ENCODE measurements around the gene PRODH2.

The PRODH2 gene, protein sequence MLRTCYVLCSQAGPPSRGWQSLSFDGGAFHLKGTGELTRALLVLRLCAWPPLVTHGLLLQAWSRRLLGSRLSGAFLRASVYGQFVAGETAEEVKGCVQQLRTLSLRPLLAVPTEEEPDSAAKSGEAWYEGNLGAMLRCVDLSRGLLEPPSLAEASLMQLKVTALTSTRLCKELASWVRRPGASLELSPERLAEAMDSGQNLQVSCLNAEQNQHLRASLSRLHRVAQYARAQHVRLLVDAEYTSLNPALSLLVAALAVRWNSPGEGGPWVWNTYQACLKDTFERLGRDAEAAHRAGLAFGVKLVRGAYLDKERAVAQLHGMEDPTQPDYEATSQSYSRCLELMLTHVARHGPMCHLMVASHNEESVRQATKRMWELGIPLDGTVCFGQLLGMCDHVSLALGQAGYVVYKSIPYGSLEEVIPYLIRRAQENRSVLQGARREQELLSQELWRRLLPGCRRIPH

DNA sequence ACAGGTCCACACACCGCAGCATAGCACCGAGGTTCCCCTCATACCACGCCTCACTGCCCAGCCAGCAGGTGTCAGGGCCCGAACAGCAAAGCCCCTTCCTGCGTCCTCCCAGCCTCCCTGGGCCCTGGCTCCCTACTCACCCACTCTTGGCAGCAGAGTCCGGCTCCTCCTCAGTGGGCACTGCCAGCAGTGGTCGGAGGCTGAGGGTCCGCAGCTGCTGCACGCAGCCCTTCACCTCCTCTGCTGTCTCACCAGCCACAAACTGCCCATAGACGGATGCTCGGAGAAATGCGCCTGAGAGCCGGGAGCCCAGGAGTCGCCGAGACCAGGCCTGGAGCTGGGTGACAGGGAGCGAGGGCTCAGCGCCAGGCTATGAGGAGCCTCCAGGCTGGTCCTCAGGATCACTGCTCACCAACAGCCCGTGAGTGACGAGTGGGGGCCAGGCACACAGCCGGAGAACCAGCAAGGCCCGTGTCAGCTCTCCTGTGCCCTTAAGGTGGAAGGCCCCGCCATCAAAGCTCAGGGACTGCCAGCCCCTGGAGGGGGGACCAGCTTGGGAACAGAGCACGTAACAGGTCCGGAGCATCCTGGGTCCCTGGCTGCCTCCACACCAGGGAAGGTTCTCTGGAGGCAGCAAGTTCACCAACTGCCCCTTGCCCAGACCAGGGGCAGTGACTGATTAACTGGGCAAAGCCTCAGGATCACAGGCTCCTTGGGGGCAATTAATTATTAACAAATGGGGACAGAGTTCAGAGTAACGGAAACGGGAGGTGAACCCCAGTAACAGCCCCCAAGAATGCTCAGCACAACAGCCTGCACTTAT, at the start of gene PRODH2:
Gene PRODH2 (minus strand): TSS at position 626 of the 823 bp plus-strand sequence. CDS start 40 bp downstream, at position 586.
- no peak for DNase-seq

DNA sequence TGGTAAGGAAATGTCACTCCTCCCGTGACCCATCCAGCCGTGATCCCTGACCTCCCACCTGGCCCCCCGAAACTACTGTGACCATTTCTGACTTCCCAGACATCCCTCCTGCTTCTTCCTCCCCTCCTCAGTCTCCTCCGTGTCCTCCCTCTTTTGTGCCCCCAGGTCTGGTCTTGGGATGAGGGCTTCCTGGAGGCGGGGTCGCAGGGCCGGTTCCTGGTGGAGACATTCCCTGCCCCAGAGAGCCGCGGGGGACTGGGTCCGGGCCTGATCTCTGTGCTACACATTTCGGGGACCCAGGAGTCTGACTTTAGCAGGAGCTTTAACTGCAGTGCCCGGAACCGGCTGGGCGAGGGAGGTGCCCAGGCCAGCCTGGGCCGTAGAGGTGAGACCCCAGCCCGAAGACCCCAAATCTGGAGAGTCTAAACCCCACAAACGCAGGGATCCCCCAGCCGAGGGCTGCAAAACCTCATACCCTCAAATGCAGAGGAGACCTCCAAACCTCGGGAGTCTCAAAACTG, 49.1 kb upstream of the PRODH2 start:
- no peak for DNase-seq

DNA sequence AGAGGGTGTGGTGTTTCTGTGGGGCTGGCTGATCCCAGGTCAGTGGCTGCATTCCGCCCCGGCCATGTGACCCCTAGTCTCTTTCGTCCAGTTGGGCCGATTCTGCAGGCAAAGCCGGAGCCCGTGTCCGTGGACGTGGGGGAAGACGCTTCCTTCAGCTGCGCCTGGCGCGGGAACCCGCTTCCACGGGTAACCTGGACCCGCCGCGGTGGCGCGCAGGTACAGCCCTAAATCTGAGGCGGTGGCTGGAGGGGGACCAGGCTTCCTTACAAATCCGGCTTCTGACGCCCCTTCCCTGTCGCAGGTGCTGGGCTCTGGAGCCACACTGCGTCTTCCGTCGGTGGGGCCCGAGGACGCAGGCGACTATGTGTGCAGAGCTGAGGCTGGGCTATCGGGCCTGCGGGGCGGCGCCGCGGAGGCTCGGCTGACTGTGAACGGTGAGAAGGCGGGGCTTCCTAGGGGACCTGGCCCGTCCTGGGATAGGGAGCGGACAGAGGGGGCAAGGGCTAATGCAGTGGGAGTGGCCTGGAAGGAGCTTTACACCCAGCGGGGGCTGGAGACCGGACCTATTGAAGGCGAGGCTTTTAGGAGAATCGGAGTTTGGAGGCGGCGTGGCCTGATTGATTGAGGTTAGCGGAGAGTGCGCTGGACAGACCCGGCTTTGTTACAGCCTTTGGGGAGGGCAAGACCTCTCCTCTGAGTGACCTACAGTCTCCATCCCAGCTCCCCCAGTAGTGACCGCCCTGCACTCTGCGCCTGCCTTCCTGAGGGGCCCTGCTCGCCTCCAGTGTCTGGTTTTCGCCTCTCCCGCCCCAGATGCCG, 48.4 kb upstream of the PRODH2 start:
- no peak for DNase-seq

DNA sequence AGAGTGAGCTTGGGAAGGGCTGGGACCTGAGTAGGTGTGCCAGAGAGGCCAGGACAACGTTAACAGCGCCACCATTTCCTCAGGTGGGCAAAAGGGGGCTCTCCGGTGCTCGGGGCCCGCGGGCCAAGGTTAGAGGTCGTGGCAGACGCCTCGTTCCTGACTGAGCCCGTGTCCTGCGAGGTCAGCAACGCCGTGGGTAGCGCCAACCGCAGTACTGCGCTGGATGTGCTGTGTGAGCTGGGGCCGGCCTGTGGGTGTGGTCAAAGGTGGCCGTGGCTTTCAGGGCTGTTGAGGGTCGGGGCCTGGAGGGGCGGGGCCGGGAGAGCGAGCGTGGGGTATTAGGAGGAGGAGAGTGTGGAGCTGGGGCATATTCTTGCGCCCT, 47.8 kb upstream of the PRODH2 start:
- DNase-seq: no peak

DNA sequence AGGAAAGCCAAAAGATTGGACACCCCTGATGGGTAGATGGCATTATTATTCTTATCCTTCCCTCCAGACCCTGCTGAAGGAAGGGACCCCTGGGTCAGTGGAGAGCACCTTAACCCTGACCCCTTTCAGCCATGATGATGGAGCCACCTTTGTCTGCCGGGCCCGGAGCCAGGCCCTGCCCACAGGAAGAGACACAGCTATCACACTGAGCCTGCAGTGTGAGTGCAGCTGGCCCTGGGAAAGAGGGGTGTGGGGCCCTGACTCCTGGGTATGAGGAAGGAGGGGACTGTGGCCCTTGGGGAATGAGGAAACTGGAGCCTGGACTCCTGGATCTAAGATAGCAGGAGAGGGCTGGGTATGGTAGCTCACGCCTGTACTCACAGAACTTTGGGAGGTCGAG, 46.8 kb upstream of the PRODH2 start:
- no peak for DNase-seq

DNA sequence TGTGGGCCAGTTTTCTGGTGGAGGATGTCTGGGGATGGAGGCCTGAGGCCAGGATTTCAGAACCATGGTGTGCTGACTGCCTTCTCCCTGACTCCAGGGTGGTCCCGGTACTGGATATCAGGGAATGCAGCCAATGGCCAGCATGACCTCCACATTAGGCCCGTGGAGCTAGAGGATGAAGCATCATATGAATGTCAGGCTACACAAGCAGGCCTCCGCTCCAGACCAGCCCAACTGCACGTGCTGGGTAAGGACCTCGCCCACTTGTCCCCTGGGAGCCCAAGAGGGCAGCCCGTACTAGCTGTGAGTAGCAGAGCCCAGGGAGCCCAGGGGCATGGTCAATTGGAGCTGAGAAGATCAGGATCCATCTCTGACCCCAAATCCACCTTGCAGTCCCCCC, 45.7 kb upstream of the PRODH2 start:
- DNase-seq: no peak

DNA sequence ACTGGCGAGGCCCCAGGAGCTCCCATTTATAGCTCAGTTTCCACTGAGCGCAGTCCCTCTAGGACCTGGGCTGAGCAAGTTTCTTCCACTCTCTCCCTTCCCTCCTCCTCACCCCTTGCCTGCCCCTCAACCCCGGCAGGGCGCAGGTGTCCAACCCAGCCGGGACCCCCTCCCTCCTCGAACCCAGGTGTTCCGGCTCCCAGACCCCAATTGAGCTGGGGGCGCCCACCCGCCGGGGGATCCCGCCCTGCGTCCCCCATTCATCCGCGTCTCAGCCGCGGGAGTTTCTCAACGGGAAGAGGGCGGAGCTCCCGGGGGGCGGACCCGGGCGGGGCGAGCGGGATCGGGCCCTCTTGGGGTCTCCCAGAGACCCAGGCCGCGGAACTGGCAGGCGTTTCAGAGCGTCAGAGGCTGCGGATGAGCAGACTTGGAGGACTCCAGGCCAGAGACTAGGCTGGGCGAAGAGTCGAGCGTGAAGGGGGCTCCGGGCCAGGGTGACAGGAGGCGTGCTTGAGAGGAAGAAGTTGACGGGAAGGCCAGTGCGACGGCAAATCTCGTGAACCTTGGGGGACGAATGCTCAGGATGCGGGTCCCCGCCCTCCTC, 44.0 kb upstream of the PRODH2 start, which contains the start of gene KIRREL2:
Gene KIRREL2 (plus strand): TSS at position 366 of the 604 bp plus-strand sequence. CDS start 209 bp downstream, at position 575.
- peak in 1 of 2 donors; percentile 14 for DNase-seq

DNA sequence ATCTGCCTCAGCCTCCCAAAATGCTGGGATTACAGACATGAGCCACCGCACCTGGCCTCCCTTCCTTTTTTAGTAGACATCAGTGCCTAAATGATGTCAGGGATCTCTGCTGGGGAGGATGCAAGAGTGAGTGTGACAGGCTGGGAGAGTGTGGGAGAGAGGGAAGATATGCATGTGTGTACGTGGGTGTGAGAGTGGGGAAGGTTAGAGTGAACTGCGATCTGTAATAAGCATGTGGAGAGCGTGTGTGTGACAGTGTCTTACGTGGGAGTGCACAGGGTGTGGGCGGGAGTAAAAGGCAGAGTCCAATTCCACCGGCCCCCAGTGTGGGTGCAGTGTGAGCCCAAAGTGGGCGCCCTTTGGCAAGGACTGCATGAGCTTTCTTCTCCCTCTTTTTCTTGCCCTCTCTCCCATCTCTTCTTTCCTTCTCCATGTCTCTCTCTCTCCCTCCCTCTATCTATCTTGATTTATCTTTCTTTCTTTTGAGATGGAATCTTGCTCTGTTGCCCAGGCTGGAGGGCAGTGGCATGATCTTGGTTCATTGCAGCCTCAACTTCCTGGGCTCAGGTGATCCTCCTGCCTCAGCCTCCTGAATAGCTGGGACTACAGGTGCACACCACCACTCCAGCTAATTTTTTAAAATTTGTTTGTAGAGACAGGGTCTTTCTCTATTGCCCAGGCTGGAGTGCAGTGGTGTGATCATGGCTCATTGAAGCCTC, 40.6 kb upstream of the PRODH2 start:
- no peak for DNase-seq

DNA sequence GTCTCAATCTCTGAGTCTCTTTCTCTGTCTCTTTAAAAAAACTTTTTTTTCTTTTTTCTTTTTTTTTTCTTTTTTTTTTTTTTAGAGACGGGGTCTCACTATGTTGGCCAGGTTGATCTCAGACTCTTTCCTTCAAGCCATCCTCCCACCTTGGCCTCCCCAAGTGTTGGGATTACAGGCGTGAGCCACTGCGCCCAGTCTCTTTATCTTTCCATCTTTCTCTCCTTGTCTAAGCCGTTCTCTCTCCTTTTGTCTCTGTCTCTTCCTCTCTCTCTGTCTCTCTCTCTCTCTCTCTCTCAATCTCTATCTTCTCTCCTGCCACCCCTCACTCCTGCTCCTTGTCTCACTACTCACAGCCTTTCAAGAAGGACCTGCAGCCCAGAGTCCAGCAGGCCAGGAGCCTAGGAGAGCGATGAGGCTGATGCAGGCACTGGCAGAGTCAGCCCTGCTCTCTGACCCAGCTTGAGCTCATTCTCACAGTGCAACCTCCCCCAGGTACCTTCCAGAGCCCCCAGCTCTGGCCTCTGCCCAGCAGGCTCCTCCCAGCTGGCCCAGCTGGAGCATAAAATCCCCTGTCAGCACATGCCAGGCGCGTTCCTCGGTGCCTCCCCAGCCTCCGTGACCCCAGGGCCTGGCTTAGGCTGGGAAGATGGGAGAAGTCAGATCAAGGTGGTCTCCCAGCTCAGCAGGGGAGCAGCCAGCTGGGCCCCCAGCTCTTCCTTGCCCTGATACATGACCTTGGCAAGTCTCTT, 39.6 kb upstream of the PRODH2 start, which contains the start of gene NPHS1:
Gene NPHS1 (minus strand): TSS at position 476 of the 752 bp plus-strand sequence. CDS start 667 bp downstream, outside the sequence.
- DNase-seq: no peak

DNA sequence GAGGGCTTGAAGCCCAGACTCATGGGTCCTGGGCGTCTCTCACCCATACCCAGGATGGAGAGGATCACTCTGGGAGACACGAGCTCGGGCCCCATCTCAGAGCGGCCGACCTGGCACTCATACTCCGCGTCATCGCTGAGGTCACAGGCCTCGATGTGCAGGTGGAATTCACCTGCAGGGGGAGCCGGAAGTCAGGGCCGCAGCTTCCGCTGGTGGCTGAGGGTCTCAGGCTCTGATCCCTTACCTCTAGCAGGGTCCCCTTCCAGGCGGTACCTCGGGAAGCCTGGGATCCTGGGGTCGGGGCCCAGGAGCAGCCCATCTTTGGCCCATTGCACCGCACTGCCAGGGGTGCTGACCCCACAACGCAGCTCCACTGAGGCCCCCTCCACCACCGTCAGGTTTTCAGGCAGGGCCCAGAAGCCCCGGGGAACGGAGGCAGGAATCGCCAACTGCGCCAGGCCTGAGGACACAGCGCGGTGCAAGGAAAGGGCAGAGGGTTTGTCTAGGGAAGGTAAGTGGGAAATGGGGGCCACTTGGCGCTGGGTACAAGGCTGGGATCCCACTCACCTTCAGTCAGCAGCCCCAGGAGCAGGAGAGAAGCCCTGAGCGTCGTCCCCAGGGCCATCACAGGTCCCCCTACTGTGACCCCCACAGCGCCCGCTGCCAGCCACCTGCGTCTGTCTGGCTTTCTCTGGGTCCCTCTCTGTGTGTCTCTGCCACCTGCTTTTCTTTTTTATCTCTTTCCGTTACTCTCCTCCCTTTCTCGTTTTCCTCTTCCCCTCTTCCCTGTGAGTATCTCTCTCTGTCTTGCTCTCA, 38.8 kb upstream of the PRODH2 start:
- peak; percentile 10 to 23 for DNase-seq

DNA sequence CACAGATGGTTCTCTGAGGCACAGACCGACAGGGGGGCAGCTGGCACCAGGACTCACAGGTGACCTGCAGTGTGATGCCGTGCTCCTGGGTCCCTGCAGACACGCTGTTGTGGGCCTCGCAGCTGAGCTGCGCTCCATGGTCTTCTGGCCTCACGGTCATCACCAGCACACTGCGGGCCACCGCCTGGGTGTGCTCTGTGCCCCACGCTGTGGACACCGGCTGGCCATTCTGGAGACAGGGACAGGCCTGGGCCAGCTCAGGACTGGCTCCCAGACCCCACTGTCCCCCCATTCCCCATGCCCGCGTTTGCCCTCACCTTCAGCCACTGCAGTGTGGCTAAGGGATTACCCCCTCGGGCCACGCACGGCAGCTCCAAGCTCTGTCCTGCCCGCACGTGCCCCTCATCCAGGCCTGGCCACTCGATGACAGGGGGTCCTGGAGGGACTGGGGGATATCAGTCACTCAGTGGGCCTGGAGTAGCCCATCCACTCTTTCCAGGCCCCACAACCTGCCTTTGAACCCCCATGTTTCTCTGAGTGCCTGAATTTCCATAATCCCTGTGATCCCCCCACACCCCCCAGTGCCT, 36.4 kb upstream of the PRODH2 start:
- DNase-seq: no peak

DNA sequence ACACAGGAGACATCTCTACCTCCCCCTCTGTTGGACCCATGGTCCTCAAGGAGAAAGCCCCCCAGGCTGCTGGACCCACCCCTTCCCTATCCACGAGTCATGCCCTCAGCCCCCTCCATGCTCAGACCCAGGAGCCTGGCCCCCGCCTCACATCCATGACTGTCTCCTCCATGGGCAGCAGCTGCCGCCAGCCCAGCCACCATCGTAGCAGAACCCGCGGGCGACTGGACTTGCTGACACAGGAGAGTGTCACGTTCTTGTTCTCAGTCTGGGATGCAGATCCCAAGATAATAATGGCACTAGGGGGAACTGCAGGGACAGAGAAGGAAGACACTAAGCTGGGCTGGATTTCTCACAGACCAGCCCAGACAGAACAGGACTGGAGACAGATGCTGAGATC, 35.8 kb upstream of the PRODH2 start:
- no peak for DNase-seq

DNA sequence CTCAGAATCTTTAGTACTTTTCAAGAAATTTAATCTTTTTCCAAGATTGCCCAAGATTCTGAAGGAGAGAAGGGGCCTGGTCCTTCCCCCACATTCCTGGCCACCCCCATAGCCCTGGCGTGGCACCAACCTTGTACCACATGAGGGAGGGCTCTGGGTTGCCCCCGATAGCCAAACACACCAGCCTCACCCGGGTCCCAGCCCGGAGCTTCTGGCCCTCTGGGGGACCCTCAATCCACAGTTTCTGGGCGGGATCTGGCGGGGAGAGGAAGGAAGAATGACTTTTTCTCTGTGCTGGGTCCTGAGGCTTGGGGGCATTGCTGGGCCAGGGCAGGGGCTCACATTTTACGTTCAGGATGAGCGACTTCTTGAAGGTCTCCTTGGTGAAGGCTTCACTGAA, 35.3 kb upstream of the PRODH2 start:
- no peak for DNase-seq

DNA sequence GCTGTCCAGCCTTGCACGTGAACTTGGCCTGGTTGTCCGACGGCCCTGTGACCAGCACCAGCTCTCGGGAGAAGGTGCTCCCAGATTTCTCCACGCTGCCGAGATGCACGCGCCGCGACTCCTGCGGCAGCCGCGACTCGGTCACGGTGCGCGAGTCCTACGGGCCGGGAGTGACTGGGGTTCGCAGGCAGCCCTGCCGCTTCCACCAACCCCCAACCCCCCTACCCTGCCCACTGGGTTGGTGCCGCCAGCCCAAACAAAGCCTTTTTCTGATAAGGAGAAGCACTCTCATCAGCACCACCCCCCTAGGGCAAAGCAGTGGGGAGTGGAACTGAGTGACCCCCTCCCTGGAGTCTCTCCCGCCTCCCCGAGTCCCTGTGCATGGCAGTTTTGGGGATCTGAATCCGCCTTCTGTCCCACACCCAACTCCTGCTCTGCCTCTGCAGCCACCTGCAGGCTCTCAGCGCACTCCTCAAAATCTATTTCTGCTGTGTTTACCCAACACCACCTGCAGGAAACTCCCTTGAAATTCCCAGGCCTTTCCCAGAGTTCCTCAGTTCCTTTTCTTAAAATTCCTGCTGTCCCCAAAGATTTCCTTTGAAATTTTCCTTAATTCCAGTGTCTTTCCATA, 33.5 kb upstream of the PRODH2 start:
- no peak for DNase-seq

DNA sequence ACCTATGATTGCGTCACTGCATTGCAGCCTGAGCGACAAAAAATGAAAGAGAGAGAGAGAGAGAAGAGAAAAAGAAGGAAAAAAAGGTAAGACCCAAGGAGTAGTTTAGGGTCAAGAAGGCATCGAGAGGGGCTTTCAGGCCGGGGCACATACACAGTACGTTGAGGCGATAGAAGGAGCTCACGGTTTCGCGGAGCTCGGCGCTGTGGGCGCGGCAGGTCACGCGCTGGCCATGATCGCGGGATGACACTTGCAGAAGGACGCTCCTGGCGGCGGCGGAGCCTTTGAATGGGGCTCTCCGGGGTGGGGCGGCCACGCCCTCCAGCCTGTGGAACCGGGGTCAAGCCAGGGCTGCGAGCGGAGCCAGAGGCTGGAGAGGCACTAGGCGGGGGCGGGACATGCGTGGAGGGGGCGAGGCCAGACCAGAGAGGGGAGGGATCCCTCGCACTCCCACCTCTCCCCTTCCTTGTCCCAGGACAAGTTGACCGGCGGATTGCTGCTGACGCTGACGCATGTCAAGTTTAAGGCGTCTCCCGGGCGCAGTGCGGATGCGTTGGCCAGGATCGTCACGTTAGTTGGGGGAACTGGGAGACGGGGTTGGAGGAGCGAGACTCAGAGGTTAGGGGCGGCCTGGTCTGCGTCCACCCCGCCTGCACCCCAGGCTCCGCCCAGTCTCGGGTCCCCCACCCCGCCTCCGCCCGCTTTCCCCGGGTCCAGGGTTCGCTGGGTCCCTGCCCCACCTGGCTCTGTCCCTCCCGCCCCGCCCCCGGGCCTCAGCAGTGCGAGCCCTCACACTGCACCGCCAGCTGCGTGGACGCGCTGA, 32.8 kb upstream of the PRODH2 start:
- no peak for DNase-seq

DNA sequence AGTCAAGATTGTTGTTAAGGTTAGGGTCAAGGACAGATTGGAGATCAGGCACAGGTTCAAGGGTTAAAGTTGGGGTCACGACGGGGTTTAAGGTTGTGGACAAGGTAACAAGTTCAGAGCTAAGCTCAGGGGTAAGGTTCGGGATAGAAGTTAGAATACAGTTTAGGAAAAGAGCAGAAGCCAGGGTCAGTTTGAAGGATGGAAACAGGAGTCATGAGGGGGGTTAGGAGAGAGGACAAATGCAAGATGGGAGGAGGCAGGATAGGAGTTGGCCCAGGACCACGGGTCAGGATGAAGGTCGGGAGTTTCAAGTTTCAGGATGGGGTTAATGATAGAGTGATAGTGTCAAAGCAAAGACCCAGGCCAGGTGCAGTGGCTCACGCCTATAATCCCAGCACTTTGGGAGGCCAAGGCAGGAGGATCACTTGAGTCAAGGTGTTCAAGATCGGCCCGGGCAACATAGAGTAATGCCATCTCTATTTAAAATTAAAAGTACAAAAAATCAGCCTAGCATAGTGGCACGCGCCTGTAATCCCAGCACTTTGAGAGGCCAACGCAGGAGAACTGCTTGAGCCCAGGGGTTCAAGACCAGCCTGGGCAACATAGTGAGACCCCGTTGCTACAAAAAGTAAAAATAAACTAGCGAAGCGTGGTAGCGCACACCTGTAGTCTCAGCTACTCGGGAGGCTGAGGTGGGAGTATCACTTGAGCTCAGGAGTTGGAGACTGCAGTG, 32.0 kb upstream of the PRODH2 start:
- DNase-seq: no peak

Data from CD4-positive, alpha-beta T cell treated with Interleukin-1 beta for 1 hour (primary cell).